ENCODE results near the gene ASMTL. TPM values are rescaled to one million over a fixed set of nuclear protein-coding genes. Genes with fewer than 3 reads are reported as not detected.

The ASMTL gene
- total and polyA plus RNA-seq, 2 of the 13 experiments (the other 11 are each of a cell fraction or from before 2014, with no cell fraction given), result 5.6 to 16.3 TPM

DNA sequence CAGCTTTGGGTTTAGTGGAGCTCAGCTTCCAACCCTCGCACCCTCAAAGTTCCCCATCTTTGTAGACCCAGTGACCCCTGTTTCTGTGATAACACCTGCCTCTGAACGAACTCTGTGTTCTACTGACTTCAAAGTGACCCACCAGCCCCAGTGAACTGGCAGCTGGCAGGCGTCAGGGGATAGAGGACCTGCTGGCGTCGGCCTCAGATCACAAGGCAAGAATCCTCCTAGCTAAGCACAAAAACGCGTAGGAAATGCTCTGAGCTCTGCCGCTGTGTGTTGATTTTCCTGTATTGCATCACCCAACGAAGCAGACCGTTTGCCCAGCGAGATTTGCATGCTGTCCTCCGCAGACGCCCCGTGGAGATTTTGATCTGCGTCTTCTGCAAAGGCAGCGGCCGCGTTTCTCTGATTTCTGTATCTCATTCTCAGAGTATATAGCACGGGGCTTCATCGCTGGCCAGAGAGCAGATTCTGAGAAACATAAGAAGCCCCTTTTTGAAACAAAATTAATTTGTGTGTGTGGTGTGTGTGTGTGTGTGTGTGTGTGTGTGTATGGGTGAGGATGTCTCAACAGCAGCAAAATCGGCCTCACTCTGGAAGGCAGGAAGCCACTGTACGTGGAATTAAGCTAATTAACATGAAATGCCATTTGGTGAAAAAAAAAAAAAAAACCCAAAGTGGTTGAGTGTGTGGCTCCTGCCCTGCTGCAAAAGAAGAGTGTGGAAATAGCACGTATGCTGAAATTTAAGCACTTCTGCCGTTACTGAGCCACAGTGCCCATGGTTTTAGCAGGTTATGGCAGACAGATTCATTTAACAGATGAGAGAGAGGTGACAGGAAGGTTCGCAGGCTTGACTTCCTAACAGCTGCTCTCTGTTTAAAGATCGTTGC, 29.2 kb upstream of the ASMTL start (continued):
- TF ChIP-seq ZC3H4 (CRISPR knock-in tag; IDR thresholded peaks at IDR 0.05; ENCODE audit: borderline replicate concordance) (no peak), YEATS2 (CRISPR knock-in tag; IDR thresholded peaks at IDR 0.05; ENCODE audit: borderline replicate concordance) (no peak; the same call in 1 of the 2 replicates), HMG20A (CRISPR knock-in tag; IDR thresholded peaks at IDR 0.05; ENCODE audit: borderline replicate concordance) (peak; percentile 90), THAP8 (CRISPR knock-in tag; IDR thresholded peaks at IDR 0.05; ENCODE audit: borderline replicate concordance) (no peak), TOPORS (CRISPR knock-in tag; IDR thresholded peaks at IDR 0.05) (no peak), TCF12 (IDR thresholded peaks at IDR 0.05) (no peak), TCF12 (CRISPR knock-in tag; IDR thresholded peaks at IDR 0.05) (no peak), ZBTB8A (CRISPR knock-in tag; IDR thresholded peaks at IDR 0.05; ENCODE audit: borderline replicate concordance, low read depth) (no peak), GLI4 (CRISPR knock-in tag; IDR thresholded peaks at IDR 0.05; ENCODE audit: borderline replicate concordance) (no peak), MTA1 (CRISPR knock-in tag; IDR thresholded peaks at IDR 0.05; ENCODE audit: borderline replicate concordance) (0 out of 2 replicates have a peak, but pooled peaks have one; percentile 33), ZNF891 (CRISPR knock-in tag; IDR thresholded peaks at IDR 0.05) (no peak), ZNF597 (CRISPR knock-in tag; IDR thresholded peaks at IDR 0.05) (no peak), ZNF776 (CRISPR knock-in tag; IDR thresholded peaks at IDR 0.05) (no peak), GTF2F1 (IDR thresholded peaks at IDR 0.05; ENCODE audit: low read length) (no peak), MAFF (IDR thresholded peaks at IDR 0.05; ENCODE audit: low read depth, low read length) (peak; percentile 77), ZNF839 (CRISPR knock-in tag; IDR thresholded peaks at IDR 0.05; ENCODE audit: borderline replicate concordance) (no peak), NBN (conservative IDR thresholded peaks at IDR 0.05) (no peak), SIN3B (IDR thresholded peaks at IDR 0.05; ENCODE audit: low read length) (no peak), ZNF354B (CRISPR knock-in tag; IDR thresholded peaks at IDR 0.05) (no peak), ZSCAN20 (CRISPR knock-in tag; IDR thresholded peaks at IDR 0.05; ENCODE audit: borderline replicate concordance) (no peak), ZNF740 (CRISPR knock-in tag; IDR thresholded peaks at IDR 0.05) (no peak), AGO2 (optimal IDR thresholded peaks at IDR 0.05; ENCODE audit: low read depth, low read length) (no peak), CREM (IDR thresholded peaks at IDR 0.05) (peak; percentile 70), CREM (CRISPR knock-in tag; IDR thresholded peaks at IDR 0.05) (no peak), ZNF546 (CRISPR knock-in tag; conservative IDR thresholded peaks at IDR 0.05) (no peak), YEATS4 (CRISPR knock-in tag; IDR thresholded peaks at IDR 0.05; ENCODE audit: borderline replicate concordance) (peak; percentile 79; the same call in 1 of the 2 replicates), REPIN1 (CRISPR knock-in tag; IDR thresholded peaks at IDR 0.05; ENCODE audit: borderline replicate concordance, low read depth) (no peak)
- TF ChIP-seq, protein P1, sequence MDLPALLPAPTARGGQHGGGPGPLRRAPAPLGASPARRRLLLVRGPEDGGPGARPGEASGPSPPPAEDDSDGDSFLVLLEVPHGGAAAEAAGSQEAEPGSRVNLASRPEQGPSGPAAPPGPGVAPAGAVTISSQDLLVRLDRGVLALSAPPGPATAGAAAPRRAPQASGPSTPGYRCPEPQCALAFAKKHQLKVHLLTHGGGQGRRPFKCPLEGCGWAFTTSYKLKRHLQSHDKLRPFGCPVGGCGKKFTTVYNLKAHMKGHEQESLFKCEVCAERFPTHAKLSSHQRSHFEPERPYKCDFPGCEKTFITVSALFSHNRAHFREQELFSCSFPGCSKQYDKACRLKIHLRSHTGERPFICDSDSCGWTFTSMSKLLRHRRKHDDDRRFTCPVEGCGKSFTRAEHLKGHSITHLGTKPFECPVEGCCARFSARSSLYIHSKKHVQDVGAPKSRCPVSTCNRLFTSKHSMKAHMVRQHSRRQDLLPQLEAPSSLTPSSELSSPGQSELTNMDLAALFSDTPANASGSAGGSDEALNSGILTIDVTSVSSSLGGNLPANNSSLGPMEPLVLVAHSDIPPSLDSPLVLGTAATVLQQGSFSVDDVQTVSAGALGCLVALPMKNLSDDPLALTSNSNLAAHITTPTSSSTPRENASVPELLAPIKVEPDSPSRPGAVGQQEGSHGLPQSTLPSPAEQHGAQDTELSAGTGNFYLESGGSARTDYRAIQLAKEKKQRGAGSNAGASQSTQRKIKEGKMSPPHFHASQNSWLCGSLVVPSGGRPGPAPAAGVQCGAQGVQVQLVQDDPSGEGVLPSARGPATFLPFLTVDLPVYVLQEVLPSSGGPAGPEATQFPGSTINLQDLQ (CRISPR knock-in tag; IDR thresholded peaks at IDR 0.05), result no peak
